Neural cell (in vitro differentiated cells): ENCODE data around the gene LRRK2. TPM values are rescaled to one million over a fixed set of nuclear protein-coding genes. Genes with fewer than 3 reads are reported as not detected.

Experiments used
- H2AFZ ChIP-seq: fragments of 200-600, 300-800 bp; sonication (generic), shearing (Covaris generic); 2 replicates; pipeline ENCODE4 v1.6.0; 2014; ENCODE audit warnings: low read depth, mild to moderate bottlenecking, antibody characterized with exemption, low read length, moderate library complexity
- H3F3A ChIP-seq: fragments of 200-600 bp; shearing (Covaris generic); 2 replicates; pipeline ENCODE4 v1.6.1; 2016; ENCODE audit warnings: mild to moderate bottlenecking, moderate library complexity, mixed read lengths, antibody characterized with exemption, low read length; ENCODE audit not compliant: insufficient read depth, poor library complexity, severe bottlenecking
- H3K27ac ChIP-seq: fragments of 200-600, 300-800 bp; sonication (generic), shearing (Covaris generic); 2 replicates; pipeline ENCODE4 v1.5.1; 2014; ENCODE audit warnings: mild to moderate bottlenecking, low read length, moderate library complexity
- H3K27me3 ChIP-seq: fragments of 300-800, 200-600 bp; sonication (generic), shearing (Covaris generic); 2 replicates; pipeline ENCODE4 v1.6.0; 2014; ENCODE audit warnings: mild to moderate bottlenecking, low read depth, low read length, moderate library complexity; ENCODE audit not compliant: insufficient read depth
- H3K36me3 ChIP-seq: fragments of 300-800, 200-600 bp; sonication (generic), shearing (Covaris generic); 2 replicates; pipeline ENCODE4 v1.5.1; 2014; ENCODE audit warnings: mild to moderate bottlenecking, antibody characterized with exemption, low read length, moderate library complexity; ENCODE audit not compliant: insufficient read depth
- H3K4me2 ChIP-seq: fragments of 300-800, 200-600 bp; sonication (generic), shearing (Covaris generic); 2 replicates; pipeline ENCODE4 v1.6.0; 2014; ENCODE audit warnings: mild to moderate bottlenecking, low read length
- H3K4me3 ChIP-seq: fragments of 300-800, 200-600 bp; sonication (generic), shearing (Covaris generic); 2 replicates; pipeline ENCODE4 v1.5.1; 2014; ENCODE audit warnings: mild to moderate bottlenecking, low read length, moderate library complexity
- H3K79me2 ChIP-seq: fragments of 200-600 bp; shearing (Covaris generic); replicated peaks from 2 replicates; pipeline ENCODE4 v1.6.0; 2014; ENCODE audit warnings: mild to moderate bottlenecking, low read length, moderate library complexity; ENCODE audit not compliant: insufficient read depth
- H3K9ac ChIP-seq: fragments of 300-800, 200-600 bp; sonication (generic), shearing (Covaris generic); 2 replicates; pipeline ENCODE4 v1.6.1; 2016; ENCODE audit warnings: mild to moderate bottlenecking, low read length, mixed read lengths
- H3K9me2 ChIP-seq: fragments of 200-600 bp; shearing (Covaris generic); 2 replicates; pipeline ENCODE4 v1.6.1; 2016; ENCODE audit warnings: mild to moderate bottlenecking, low read length, mixed read lengths; ENCODE audit not compliant: insufficient read depth
- H3K9me3 ChIP-seq: fragments of 200-600, 300-800 bp; sonication (generic), shearing (Covaris generic); 2 replicates; pipeline ENCODE4 v1.6.1; 2016; ENCODE audit warnings: mild to moderate bottlenecking, mixed run types, low read length, moderate library complexity, mixed read lengths
- H4K20me1 ChIP-seq: fragments of 200-600 bp; shearing (Covaris generic); 2 replicates; pipeline ENCODE4 v1.6.1; 2016; ENCODE audit warnings: mild to moderate bottlenecking, mixed run types; ENCODE audit not compliant: insufficient read depth
- EP300 ChIP-seq: fragments of 450-650 bp; conservative IDR thresholded peaks from 2 replicates; pipeline ENCODE4 v1.6.1; 2014; ENCODE audit warnings: antibody characterized with exemption, mild to moderate bottlenecking, moderate library complexity; ENCODE audit not compliant: poor library complexity, severe bottlenecking
- EZH2 ChIP-seq: fragments of 200-600, 300-800 bp; shearing (Covaris generic), sonication (generic); IDR thresholded peaks from 2 replicates; pipeline ENCODE4 v1.6.1; 2014; ENCODE audit warnings: antibody characterized with exemption, low read length, borderline replicate concordance, mild to moderate bottlenecking; ENCODE audit not compliant: insufficient read depth, poor library complexity, severe bottlenecking
- MXI1 ChIP-seq: fragments of 450-650 bp; conservative IDR thresholded peaks from 2 replicates; pipeline ENCODE4 v1.6.1; 2014; ENCODE audit warnings: antibody characterized with exemption, mild to moderate bottlenecking; ENCODE audit not compliant: poor library complexity, severe bottlenecking
- POLR2AphosphoS5 ChIP-seq: IDR thresholded peaks from 2 replicates; pipeline ENCODE4 v1.6.1; 2012
- RAD21 ChIP-seq: fragments of 450-650 bp; conservative IDR thresholded peaks from 2 replicates; pipeline ENCODE4 v1.6.1; 2014; ENCODE audit warnings: antibody characterized with exemption, mild to moderate bottlenecking, moderate library complexity
- SMC3 ChIP-seq: fragments of 450-650 bp; conservative IDR thresholded peaks from 2 replicates; pipeline ENCODE4 v1.6.1; 2014; ENCODE audit warnings: antibody characterized with exemption, mild to moderate bottlenecking, moderate library complexity; ENCODE audit not compliant: poor library complexity
- TAF1 ChIP-seq: IDR thresholded peaks from 2 replicates; pipeline ENCODE4 v1.6.1; 2012; ENCODE audit warnings: low read depth
- polyA plus RNA-seq: library from polyadenylated mRNA; depleted of rRNA; stranded (reverse); fragments of >200 nt; gene quantifications from 2 replicates; pipeline ENCODE4 v1.2.3, GENCODE V29; 2014
- TF ChIP-seq, protein P1 (sequence below): IDR thresholded peaks from 2 replicates; pipeline ENCODE4 v1.6.1; 2012; ENCODE audit warnings: borderline replicate concordance
- TF ChIP-seq, protein P2 (sequence below): fragments of 450-650 bp; IDR thresholded peaks from 2 replicates; pipeline ENCODE4 v1.5.1; 2014; ENCODE audit warnings: antibody characterized with exemption, mild to moderate bottlenecking, moderate library complexity; ENCODE audit not compliant: poor library complexity, severe bottlenecking

LRRK2 gene
- polyA plus RNA-seq, 1 donor from 2014 or later, result 0.54 TPM

DNA sequence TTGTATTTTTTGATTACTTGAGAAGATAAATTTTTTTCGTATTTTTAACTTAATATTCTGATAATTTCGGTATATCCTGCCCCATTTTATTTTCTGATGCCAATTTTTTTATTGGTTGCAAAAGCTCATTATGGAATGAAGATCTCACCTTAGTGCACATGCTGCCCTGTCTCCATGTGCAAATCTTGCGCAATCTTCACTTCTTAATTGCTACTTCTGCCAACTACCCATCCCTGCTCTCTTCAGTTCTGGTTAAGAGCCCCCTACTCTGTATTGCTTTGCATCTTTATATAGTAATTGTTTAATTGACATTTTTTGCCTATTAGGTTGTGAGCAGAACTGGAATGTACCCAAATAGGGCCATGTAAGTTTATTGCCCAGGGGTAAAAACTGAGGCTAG, 20.5 kb upstream of the LRRK2 start:
- Histone ChIP-seq H3K9me3 (no peaks in the 10 kb centered on the region), H3K9ac (no peak overlapping the region), H3F3A (no peaks in the 10 kb centered on the region), H3K36me3 (no peaks in the 10 kb centered on the region), H3K4me3 (no peak overlapping the region), H2AFZ (no peak overlapping the region), H4K20me1 (no peaks in the 10 kb centered on the region), H3K27me3 (no peaks in the 10 kb centered on the region), H3K9me2 (no peaks in the 10 kb centered on the region), H3K79me2 (no peaks in the 10 kb centered on the region), H3K27ac (no peak overlapping the region), H3K4me2 (no peak overlapping the region)
- no peak for TF ChIP-seq EZH2
- TF ChIP-seq, protein P1, sequence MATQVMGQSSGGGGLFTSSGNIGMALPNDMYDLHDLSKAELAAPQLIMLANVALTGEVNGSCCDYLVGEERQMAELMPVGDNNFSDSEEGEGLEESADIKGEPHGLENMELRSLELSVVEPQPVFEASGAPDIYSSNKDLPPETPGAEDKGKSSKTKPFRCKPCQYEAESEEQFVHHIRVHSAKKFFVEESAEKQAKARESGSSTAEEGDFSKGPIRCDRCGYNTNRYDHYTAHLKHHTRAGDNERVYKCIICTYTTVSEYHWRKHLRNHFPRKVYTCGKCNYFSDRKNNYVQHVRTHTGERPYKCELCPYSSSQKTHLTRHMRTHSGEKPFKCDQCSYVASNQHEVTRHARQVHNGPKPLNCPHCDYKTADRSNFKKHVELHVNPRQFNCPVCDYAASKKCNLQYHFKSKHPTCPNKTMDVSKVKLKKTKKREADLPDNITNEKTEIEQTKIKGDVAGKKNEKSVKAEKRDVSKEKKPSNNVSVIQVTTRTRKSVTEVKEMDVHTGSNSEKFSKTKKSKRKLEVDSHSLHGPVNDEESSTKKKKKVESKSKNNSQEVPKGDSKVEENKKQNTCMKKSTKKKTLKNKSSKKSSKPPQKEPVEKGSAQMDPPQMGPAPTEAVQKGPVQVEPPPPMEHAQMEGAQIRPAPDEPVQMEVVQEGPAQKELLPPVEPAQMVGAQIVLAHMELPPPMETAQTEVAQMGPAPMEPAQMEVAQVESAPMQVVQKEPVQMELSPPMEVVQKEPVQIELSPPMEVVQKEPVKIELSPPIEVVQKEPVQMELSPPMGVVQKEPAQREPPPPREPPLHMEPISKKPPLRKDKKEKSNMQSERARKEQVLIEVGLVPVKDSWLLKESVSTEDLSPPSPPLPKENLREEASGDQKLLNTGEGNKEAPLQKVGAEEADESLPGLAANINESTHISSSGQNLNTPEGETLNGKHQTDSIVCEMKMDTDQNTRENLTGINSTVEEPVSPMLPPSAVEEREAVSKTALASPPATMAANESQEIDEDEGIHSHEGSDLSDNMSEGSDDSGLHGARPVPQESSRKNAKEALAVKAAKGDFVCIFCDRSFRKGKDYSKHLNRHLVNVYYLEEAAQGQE, result no peak
- no peak for TF ChIP-seq TAF1
- no peak for TF ChIP-seq EP300
- TF ChIP-seq SMC3, result no peak
- TF ChIP-seq RAD21, result no peak

DNA sequence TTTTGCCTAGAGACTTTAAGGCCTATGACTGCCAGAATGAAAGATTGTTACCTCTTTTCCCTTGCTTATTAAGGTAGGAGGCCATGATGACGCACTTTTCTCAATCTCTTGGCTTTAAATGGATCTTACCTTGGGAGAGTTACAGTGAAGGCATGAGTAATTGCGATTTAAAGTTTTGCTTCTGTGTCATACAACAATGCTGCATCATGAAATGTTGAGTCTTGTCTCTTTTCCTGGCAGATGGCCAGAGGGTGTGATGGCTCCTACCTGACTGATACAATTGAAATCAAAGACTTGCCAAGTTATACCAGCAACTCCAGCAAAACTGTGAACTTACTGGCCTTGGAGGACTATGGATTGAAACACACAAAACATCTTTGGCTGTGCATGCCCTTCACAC, 17.2 kb upstream of the LRRK2 start:
- Histone ChIP-seq H4K20me1 (no peaks in the 10 kb centered on the region), H3F3A (no peaks in the 10 kb centered on the region), H3K79me2 (no peaks in the 10 kb centered on the region), H3K27ac (no peak overlapping the region), H3K36me3 (no peaks in the 10 kb centered on the region), H3K4me3 (no peak overlapping the region), H3K9me3 (no peaks in the 10 kb centered on the region), H2AFZ (no peak overlapping the region), H3K9me2 (no peaks in the 10 kb centered on the region), H3K9ac (no peak overlapping the region), H3K27me3 (no peaks in the 10 kb centered on the region), H3K4me2 (no peak overlapping the region)
- TF ChIP-seq MXI1 (no peak), SMC3 (no peak), EP300 (no peak), RAD21 (no peak), EZH2 (no peak), POLR2AphosphoS5 (no peak), TAF1 (no peak)
- TF ChIP-seq, protein P1, result no peak
- TF ChIP-seq, protein P2, sequence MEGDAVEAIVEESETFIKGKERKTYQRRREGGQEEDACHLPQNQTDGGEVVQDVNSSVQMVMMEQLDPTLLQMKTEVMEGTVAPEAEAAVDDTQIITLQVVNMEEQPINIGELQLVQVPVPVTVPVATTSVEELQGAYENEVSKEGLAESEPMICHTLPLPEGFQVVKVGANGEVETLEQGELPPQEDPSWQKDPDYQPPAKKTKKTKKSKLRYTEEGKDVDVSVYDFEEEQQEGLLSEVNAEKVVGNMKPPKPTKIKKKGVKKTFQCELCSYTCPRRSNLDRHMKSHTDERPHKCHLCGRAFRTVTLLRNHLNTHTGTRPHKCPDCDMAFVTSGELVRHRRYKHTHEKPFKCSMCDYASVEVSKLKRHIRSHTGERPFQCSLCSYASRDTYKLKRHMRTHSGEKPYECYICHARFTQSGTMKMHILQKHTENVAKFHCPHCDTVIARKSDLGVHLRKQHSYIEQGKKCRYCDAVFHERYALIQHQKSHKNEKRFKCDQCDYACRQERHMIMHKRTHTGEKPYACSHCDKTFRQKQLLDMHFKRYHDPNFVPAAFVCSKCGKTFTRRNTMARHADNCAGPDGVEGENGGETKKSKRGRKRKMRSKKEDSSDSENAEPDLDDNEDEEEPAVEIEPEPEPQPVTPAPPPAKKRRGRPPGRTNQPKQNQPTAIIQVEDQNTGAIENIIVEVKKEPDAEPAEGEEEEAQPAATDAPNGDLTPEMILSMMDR, result no peak
